GM12875 (cell line): ENCODE results near the gene RARG.

Experiments used
- H3K4me3 ChIP-seq: one replicate; pipeline ENCODE4 v1.5.1; 2011; ENCODE audit warnings: low read depth, low read length, control low read depth
- CTCF ChIP-seq: IDR thresholded peaks from 2 replicates; pipeline ENCODE4 v1.5.1; 2011; ENCODE audit warnings: low read depth, mild to moderate bottlenecking, control low read depth, inconsistent platforms, low read length, moderate library complexity, borderline replicate concordance; ENCODE audit not compliant: insufficient read depth

Gene RARG

GRCh38 chr12:53186745-53187144 is 45.3 kb downstream of the RARG start:
- no peak for TF ChIP-seq CTCF
- no peak overlapping the region for H3K4me3 ChIP-seq

- TF ChIP-seq CTCF, result 0 out of 2 replicates have a peak, but pooled peaks have one; percentile 17
- no peak overlapping the region for H3K4me3 ChIP-seq
Measured at GRCh38 chr12:53185582-53186153, 46.3 kb downstream of the RARG start.

GRCh38 chr12:53184828-53185227 is 47.2 kb downstream of the RARG start:
- TF ChIP-seq CTCF, result no peak

GRCh38 chr12:53182903-53183302 is 49.1 kb downstream of the RARG start:
- H3K4me3 ChIP-seq, result no peak overlapping the region
- no peak for TF ChIP-seq CTCF

More at GRCh38 chr12:53184828-53185227, 47.2 kb downstream of the RARG start:
- no peak overlapping the region for H3K4me3 ChIP-seq

- peak overlapping the region; percentile 24 for H3K4me3 ChIP-seq
- no peak for TF ChIP-seq CTCF
Measured at GRCh38 chr12:53181935-53182334, 50.1 kb downstream of the RARG start.

- no peak for TF ChIP-seq CTCF
- H3K4me3 ChIP-seq, result peak overlapping the region; percentile 85
Measured at GRCh38 chr12:53180931-53181645, 50.9 kb downstream of the RARG start.
